Keratinocyte (primary cell): ENCODE results near the gene PMVK.

Experiments
- EZH2 ChIP-seq: IDR thresholded peaks from one replicate; pipeline ENCODE4 v1.6.1; 2012; ENCODE audit warnings: inconsistent platforms, mild to moderate bottlenecking, low read length, moderate library complexity
- TF ChIP-seq, protein P1 (sequence below), 3 experiments: IDR thresholded peaks in 1 of 3; conservative IDR thresholded peaks in 1 of 3; optimal IDR thresholded peaks in 1 of 3; 2 replicates in 2 of 3; 3 replicates in 1 of 3; pipeline versions ENCODE3 to v1.5.1; 2011; ENCODE audit warnings: low read length in 3 of 3, mild to moderate bottlenecking in 3 of 3, moderate library complexity in 2 of 3, control low read depth in 1 of 3, inconsistent platforms in 1 of 3; ENCODE audit not compliant: insufficient read depth in 2 of 3; ENCODE audit errors: extremely low read depth in 1 of 3

DNA sequence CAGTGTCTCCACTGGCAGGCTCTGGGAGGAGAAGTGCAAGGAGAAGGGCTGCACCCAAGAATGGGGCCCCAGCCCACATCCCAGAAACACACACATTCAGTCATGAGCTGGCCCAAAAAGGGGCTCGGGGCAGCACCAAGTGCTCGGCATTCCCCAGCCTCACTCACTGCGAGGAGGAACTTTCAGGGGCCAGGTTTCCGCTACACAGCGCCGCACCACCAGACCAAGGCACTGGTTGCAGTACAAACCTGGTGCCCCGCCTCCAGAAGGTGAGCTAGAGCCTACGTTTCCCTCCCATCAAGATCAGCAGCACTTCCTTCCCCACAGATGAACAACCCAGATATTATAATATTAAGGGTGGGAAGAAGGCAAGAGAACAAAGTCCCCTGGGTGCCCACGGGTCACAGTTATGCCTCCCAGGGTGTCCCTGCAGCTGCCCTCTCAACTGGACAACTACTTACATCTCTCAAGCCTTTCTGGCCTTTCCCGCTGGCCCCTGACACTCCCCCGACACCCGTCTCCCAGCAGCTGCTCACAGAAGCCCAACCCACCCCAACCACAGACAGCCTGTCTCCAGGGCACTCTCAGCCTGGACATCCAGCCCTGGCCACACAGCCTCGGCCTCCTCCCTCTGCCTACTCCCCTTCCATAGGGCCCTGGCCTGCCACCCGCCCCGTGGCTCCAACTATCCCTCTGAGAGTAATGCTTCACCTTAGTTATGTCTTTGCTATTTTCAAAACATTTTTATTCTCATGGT, 15.6 kb upstream of the PMVK start:
- TF ChIP-seq, protein P1, sequence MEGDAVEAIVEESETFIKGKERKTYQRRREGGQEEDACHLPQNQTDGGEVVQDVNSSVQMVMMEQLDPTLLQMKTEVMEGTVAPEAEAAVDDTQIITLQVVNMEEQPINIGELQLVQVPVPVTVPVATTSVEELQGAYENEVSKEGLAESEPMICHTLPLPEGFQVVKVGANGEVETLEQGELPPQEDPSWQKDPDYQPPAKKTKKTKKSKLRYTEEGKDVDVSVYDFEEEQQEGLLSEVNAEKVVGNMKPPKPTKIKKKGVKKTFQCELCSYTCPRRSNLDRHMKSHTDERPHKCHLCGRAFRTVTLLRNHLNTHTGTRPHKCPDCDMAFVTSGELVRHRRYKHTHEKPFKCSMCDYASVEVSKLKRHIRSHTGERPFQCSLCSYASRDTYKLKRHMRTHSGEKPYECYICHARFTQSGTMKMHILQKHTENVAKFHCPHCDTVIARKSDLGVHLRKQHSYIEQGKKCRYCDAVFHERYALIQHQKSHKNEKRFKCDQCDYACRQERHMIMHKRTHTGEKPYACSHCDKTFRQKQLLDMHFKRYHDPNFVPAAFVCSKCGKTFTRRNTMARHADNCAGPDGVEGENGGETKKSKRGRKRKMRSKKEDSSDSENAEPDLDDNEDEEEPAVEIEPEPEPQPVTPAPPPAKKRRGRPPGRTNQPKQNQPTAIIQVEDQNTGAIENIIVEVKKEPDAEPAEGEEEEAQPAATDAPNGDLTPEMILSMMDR (optimal IDR thresholded peaks at IDR 0.05 in 1 of 3, IDR thresholded peaks at IDR 0.05 in 1 of 3, conservative IDR thresholded peaks at IDR 0.05 in 1 of 3; ENCODE audit: extremely low read depth in 1 of 3, insufficient read depth in 2 of 3, low read length in 3 of 3) = no peak
- TF ChIP-seq EZH2 = no peak
